Stimulated activated CD4-positive, alpha-beta T cell treated with anti-CD3 and anti-CD28 coated beads, Interleukin-4, amount 100 ng/mL, for 1 hour (primary cell): ENCODE data around the gene SERINC5.
A peak's percentile ranks its signal among the peaks of the same experiment; 100 is the strongest.

Experiments
- DNase-seq: peaks from one replicate; pipeline ENCODE4 v3.0.0-alpha.2; 2020

Gene SERINC5

GRCh38 chr5:80090884-80091166 lies 165.0 kb downstream of the SERINC5 start:
- no peak for DNase-seq

- no peak for DNase-seq
Measured at GRCh38 chr5:80083101-80083890, 172.6 kb downstream of the SERINC5 start.

- peak; percentile 65 for DNase-seq
Measured at GRCh38 chr5:80082731-80083100, 173.1 kb downstream of the SERINC5 start.

- DNase-seq = no peak
Measured at GRCh38 chr5:80082281-80082680, 173.6 kb downstream of the SERINC5 start.

- DNase-seq = no peak
Measured at GRCh38 chr5:80078921-80079320, 176.9 kb downstream of the SERINC5 start.

GRCh38 chr5:80077051-80077714 lies 178.7 kb downstream of the SERINC5 start:
- no peak for DNase-seq

DNA sequence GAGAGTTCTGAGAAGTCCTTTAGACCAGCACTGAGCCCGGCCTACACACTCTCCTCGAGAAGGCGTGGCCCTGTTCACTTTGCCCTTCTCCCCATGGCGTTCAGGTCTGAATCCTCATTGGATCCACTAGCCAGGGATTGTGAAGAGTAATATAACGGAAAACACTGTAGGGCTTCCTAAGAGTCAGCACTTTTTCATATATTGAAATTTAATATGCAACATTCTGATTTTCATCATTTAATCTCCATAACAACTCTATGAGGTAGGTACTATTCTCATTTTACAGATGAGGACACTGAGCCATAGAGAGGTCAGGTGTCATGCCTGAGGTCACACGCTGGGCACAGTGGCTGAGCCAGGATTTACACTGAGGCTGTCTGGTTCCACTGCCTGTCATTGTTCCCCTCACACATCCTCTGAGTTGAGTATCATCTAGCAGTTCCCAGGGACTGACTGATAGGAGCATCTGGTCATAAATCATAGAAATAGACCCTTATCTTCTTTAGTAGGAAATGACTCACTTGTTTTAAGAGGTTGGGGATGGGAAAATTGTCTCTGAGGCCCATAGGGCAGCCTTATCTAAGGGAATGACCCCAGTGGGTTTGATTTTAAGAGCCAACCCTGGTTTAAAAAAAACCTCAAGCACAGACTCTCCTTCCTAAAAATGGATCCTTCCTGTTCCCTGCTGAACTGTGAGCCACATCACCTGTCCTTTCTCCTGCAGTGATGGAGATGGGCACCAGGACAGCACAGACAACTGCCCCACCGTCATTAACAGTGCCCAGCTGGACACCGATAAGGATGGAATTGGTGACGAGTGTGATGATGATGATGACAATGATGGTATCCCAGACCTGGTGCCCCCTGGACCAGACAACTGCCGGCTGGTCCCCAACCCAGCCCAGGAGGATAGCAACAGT lies 179.5 kb downstream of the SERINC5 start:
- no peak for DNase-seq

DNA sequence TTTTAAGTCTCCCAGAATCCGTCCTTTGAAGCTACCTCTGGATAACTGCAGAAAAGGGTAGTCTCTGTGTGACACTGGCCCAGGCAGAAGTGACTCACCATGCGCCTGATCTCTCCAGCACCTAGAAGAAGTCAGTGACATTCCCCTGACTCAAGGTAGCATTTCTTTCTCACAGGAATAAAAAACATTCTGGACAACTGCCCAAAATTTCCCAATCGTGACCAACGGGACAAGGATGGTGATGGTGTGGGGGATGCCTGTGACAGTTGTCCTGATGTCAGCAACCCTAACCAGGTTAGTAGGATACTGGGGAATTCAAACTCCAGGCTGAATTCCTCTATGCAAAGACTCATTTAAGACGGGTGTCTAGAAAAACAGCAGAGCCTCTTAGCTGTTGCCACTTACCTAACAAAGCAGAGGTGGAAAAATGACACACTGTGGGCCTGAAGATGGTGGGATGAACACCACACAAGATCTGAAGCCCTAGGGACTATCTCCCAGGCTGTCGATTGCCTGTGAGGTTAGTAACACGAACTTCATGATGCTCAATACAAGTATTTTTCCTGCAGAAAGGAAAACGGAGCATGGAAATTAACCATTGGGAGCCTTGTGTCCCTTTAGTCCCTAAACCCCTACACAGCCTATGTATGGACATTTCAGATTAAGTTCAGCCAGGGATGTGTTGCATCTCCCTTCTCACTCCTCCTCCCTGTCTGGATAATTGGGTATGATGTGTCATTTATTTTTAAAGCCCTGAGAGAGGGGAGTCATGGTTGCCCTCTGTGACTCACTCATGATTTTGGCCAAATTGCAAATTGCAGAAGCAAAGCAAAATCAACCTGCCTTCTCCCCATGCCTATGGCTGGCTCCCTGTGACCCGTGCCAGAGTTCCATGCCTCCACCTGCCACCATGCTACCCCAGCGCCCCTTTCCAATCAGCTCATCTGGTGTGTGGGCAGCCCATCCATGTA lies 183.5 kb downstream of the SERINC5 start:
- DNase-seq = no peak

DNA sequence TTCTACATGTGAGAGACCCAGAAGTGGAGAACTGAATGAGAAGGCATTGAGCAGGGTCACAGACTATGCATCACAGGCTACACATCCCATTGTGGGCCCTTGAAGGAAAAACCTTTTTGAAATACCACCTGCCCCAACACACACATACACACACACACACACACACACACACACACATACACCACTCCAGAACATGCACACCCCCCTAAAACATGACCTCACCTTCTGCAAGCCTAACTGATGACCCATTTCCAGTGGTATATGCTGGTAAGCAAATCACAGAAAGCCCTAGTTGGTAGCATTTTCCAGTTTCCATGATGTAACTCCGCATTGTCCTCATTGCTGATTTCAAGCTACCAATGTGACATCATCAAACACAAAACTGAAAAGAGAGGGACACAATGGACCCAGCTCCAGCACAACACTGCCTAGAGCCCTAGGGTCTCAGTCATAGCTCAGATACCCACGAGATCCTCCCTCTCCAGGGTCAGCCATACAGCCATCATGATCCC lies 184.3 kb downstream of the SERINC5 start:
- DNase-seq = no peak

DNA sequence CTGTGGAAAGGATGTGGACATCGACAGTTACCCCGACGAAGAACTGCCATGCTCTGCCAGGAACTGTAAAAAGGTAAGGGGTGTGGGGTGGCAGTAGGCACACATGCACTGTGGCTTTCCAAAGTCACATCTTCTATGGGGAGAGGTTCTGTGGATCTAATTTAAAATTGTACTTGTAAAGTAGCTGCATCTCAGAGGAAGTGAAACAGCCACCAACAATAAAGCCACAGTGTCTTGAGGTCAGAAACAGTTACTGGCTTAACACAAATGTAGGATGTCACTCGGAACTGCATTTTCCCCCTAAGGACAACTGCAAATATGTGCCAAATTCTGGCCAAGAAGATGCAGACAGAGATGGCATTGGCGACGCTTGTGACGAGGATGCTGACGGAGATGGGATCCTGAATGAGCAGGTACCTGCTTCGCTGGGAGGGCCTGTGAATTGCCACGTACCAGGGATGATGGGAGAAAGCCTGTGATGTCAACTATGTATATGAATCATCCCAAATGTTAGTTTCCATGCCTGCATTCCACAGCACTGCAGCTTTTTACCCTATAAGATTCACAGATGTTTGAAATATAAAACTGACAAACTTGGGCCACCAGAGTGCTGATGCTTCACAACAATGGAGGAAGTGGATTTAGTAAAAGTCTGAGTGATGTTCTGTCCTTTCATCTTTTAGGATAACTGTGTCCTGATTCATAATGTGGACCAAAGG lies 185.4 kb downstream of the SERINC5 start:
- no peak for DNase-seq

DNA sequence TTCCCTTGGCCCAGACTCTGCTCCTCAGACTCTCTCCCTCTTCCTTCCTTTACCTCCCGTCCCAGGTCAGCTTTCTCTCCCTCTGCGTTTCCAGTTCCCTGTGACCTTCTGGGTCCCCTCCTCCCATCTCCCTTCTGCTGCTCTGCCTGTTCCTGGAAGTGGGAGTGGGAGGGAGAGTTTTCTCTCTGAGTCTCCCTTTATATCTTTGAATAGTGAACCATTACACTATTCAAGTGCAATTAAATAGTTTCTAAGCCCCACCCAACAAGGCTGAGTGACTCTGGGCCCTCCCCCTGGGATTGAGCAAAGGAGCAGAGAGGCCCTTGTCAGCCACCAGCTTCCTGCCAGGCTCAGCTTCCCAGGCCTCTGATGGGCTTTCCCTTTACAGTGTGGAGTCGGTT lies 185.9 kb downstream of the SERINC5 start:
- DNase-seq = no peak

- no peak for DNase-seq
Measured at GRCh38 chr5:80069251-80069800, 186.5 kb downstream of the SERINC5 start.

DNA sequence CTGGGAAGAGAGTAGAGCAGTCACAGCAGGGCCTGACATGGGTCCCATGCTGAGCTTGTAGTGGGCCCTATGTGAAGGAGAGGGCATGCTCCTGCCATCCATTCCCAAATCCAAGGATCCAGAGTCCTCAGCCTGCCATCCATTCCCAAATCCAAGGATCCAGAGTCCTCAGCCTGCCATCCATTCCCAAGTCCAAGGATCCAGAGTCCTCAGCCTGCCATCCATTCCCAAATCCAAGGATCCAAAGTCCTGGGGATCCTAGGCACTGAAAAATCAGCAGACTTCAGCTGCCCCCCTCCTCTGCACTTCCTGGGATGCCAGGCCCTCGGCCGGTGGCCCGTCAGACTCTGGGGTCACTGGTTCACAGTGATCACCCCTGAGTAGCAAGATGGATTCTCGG lies 187.1 kb downstream of the SERINC5 start:
- no peak for DNase-seq

GRCh38 chr5:80068246-80068636 lies 187.6 kb downstream of the SERINC5 start:
- DNase-seq = no peak

- no peak for DNase-seq
Measured at GRCh38 chr5:80067531-80068245, 188.2 kb downstream of the SERINC5 start.

DNA sequence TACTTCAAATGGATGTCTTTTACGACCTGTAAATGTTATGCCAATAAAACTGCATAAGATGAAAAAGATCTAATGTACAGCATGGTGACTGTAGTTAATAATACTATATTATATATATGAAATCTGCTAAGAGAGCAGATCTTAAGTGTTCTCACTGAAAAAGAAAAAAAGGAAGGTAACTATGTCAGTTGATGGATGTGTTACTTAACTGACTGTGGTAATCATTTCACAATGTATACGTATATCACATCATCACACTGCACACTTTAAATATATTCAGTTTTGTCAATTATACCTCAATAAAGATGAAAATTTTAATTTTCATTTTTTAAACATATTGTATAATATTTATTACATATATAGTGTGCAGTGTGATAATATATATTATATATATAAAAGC lies 188.8 kb downstream of the SERINC5 start:
- DNase-seq = no peak

DNA sequence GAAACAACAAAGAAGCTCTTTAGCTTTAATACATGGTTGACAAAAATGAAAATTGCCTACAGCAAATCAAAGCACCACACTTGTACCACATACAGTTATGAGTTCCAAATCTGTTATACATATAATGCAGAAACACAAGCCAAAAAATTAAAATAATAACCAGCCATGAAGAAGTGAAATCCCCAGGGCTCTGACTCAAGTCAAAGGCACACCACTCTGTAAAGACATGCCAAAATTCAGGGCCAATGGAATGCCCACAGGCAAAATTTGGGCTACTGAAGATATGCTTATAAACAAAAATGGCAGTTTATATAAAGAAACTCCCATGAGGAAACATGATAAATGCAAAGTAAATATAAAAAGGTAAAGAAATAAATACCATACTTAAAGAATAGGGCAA lies 191.7 kb downstream of the SERINC5 start:
- no peak for DNase-seq
